NCI-H774 (cell line): Measurements from ENCODE around the gene SH3GL1.
"Not testable (repeated sequence)": the region's sequence is repeated elsewhere in the genome, so short reads cannot be mapped to it uniquely, and the experiment has no call there.

Experiments
- DNase-seq: peaks from one replicate; lab custom pipeline; 2025; lab: John Stamatoyannopoulos, UW

Gene SH3GL1

GRCh38 chr19:4362831-4363545 lies 37.4 kb downstream of the SH3GL1 start:
- DNase-seq, result no peak

DNA sequence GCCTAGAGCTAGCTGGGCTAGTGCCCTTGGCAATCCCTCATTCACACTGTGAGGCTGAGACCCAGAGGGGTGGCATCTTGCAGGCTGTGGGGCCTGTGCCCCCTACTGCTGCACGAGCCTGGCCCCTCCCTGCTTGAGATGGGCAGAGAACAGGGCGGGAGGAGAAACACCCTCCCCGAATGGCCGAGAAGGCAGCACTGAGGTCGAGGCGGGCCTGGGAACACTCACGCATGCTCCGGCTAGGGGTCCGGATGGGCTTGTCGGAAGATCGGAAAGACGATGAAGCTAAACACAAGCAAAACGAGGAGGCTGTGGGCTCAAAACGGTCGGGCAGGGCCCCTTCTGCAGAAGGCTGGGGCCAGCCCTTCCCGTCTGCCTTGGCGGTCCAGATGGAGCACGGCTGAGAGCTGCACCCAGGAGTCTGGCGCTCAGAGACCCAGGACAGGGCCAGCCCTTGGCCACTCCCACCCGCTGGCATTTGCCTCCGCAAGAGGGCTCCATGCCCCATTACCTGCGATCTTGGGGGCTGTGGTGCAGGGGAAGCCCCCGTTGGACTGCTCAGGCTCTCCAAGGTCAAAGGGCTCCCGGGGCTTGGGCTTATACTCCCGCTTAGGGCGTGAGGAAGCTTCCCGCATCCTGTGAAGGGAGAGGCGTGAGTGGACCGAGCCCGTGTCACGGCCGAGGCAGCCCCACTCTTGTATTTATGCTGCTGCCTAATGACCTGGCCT lies 38.1 kb downstream of the SH3GL1 start:
- no peak for DNase-seq

DNA sequence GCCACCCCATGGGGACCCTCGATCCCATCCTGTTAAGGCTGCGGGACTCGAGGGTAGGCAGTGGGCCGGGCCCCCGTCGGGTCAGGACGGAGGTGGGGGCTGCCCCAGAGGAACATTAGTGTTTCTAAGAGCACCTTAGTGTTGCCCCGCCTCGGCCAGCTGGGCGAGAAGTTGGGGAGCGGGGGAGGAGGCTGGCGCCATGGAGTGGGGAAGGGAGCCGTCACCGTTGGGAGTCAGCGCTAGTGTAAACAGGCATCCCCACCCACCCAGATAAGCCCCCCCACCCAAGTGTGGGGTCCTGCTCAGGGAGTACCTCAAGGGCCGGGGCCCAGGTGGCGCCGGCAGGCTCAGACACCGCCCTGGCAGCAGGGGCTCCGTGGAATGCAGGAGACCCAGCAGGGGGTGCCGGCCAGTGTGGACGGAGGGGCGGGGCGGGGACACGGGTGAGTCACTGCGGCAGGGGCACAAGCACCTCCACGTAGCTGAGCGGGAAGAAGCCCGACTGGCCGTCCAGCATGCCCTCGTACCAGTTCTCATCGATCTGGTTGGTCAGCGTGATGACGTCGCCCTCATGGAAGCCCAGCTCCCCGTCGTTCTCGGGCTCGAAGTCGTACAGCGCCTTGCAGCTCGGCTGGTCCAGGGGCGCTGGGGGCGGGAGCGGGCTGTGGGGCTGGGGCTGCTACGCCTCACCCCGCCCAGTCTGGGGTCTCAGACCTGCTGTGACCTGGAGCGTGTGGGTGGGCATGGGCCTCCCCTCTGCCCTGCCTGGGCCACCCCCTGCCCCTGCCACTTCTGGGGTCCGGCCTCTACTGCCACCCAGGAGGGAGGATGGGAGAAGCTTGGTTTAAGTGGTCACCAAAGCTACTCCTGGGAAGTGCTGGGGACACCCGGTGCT lies 38.9 kb downstream of the SH3GL1 start:
- no peak for DNase-seq

- no peak for DNase-seq
Measured at GRCh38 chr19:4360641-4361151, 39.7 kb downstream of the SH3GL1 start.

- no peak for DNase-seq
Measured at GRCh38 chr19:4360081-4360569, 40.2 kb downstream of the SH3GL1 start.

DNA sequence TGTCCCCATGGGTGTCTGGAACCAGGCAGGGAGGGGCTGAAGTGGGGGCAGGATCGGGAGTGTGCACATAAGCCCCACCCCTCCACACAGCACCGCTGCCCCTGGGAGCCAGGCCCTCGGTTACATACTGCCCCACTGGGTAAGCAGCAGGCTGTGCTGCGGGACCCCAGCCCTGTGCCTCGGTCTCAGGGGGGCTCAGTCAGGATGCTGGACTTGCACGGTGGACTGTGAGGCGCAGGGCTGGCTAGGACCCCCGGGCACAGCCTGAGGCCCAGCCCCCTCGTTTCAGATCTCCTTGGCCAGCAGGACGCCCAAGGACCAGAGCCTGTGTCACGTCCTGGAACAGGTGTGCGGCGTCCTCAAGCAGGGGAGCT lies 40.7 kb downstream of the SH3GL1 start:
- no peak for DNase-seq

GRCh38 chr19:4358709-4359626 lies 41.4 kb downstream of the SH3GL1 start:
- no peak for DNase-seq

DNA sequence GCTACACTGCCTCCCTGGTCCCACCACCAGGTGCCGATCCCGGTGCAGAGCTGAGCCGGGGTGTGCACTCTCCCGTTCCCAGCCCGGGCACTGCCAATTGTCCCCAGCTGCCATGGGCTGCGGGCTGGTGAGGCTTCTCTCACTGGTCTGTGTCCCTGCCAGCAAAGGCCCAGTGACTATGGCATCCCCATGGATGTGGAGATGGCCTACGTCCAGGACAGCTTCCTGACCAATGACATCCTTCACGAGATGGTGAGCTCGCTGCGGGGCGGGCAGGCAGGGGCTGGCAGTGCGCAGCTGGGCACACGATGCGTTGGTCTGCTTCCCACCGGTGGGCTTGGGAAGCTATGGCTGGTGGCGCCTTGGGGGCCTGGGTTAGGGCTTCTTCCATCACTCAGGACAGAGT lies 42.4 kb downstream of the SH3GL1 start:
- no peak for DNase-seq

GRCh38 chr19:4357095-4357797 lies 43.1 kb downstream of the SH3GL1 start:
- DNase-seq, result no peak

DNA sequence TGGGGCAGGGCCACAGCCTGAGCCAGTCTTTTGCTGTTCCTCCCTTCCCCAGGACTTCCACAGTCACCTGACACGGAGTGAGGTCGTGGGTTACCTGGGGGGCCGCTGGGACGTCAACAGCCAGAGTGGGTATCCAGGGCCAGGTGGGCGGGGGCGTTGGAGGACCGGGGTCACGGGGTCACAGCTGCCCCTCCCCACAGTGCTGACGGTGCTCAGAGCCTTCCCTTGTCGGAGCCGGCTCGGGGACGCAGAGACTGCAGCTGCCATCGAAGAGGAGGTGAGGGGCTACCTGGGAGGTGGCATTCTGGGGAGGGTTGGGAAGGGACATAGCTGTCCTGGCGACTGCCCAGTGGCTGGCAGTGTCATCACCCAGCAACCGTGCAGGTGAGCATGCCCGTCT lies 45.5 kb downstream of the SH3GL1 start:
- DNase-seq, result no peak

- no peak for DNase-seq
Measured at GRCh38 chr19:4354282-4354681, 46.1 kb downstream of the SH3GL1 start.

GRCh38 chr19:4352701-4353121 lies 47.6 kb downstream of the SH3GL1 start:
- DNase-seq, result no peak

GRCh38 chr19:4350726-4351125 lies 49.6 kb downstream of the SH3GL1 start:
- no peak for DNase-seq

- no peak for DNase-seq
Measured at GRCh38 chr19:4350111-4350510, 50.2 kb downstream of the SH3GL1 start.

DNA sequence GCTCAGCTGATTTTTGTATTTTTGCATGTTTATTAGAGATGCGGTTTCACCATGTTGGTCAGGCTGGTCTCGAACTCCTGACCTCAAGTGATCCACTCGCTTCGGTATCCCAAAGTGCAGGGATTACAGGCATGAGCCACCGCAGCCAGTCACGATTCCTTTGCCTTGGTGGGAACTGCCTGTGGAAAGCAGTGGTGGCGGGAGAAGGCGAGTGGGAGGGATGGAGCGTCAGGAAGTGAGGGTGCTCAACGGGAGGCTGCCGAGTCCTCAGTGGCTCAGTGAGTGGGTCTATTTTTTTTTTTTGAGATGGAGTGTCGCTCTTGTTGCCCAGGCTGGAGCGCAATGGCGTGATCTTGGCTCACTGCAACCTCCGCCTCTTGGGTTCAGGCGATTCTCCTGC lies 51.1 kb downstream of the SH3GL1 start:
- not testable (repeated sequence) for DNase-seq

GRCh38 chr19:4347521-4347920 lies 52.8 kb downstream of the SH3GL1 start:
- DNase-seq, result no peak

- DNase-seq, result no peak
Measured at GRCh38 chr19:4346020-4346383, 54.3 kb downstream of the SH3GL1 start.

DNA sequence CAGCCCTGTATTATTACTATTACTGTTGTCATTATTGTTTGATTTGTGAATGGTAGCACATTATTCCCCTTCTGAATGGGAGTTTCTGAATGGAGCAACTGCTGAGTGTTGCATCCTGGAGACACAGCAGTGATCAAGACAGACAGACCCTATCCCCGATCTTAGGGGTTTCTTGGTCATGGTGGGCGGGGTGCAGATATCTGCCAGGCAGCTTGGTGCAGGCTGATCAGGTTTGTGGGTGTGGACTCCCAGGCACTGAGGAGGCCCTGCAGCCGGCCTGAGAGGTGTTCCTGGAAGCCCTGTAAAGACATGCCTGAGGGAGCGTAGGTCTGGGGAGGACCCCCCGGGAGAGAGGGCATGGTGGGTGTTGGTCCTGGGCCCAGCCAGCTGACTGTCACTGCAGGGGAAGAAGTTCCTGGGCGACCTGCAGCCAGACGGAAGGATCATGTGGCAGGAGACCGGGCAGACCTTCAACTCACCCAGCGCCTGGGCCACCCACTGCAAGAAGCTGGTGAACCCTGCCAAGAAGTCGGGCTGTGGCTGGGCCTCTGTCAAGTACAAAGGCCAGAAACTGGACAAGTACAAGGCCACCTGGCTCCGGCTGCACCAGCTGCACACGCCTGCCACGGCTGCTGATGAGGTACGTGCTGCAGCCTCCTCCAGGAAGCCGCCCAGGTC lies 54.9 kb downstream of the SH3GL1 start:
- DNase-seq, result no peak

GRCh38 chr19:4343370-4344307 lies 56.7 kb downstream of the SH3GL1 start, which contains the start of gene MPND:
TSS of gene MPND (plus strand) at chr19:4343562. CDS start at chr19:4343594, 32 bp downstream.
- peak; percentile 82 for DNase-seq
